NCI-H146 treated with DMSO at 0.1 percent for 48 hours (cell line): Measurements from ENCODE around the gene SYVN1.
"Not testable (repeated sequence)": the region's sequence is repeated elsewhere in the genome, so short reads cannot be mapped to it uniquely, and the experiment has no call there.

Source experiments
- DNase-seq: peaks from one replicate; lab custom pipeline; 2025; ENCODE audit not compliant: unreplicated experiment; lab: John Stamatoyannopoulos, UW

SYVN1 gene

DNA sequence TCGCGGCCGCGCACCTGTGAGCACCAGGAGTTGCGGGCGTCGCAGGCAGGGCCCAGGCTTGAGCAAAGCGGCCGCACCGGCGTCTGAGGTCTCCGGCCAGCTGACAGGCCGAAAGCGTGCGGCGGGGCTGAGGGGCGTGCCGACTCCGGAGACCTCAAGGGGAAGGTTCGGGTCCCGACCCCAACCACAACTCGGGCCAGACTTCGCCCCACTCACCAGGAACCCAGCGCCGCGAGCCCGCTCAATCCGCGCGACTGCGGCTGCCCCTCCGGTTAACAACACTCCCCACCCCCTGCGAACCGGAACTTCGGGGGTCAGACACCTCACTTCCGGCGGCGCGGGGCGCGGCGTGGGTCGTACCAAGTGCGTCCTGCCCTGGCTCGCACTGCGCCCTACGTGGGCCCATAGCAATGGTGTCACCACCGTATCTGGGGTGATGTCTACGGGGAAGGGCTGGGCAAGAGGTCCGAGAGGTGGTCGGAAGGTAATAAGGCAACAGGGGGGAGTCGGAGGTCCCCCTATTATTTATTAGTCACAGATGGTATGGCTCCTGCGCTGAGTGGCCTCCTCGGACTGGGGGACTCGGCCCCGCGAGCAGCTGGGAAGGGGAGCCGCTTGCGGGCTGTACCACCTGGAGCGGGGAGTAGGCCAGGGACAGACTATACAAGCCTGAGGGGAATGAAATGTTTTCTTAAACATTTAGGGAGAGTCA, at the start of gene SYVN1:
TSS of gene SYVN1 (minus strand) at position 280 of the 712 bp plus-strand sequence. CDS start 918 bp downstream, outside the sequence.
- DNase-seq: peak; percentile 91

DNA sequence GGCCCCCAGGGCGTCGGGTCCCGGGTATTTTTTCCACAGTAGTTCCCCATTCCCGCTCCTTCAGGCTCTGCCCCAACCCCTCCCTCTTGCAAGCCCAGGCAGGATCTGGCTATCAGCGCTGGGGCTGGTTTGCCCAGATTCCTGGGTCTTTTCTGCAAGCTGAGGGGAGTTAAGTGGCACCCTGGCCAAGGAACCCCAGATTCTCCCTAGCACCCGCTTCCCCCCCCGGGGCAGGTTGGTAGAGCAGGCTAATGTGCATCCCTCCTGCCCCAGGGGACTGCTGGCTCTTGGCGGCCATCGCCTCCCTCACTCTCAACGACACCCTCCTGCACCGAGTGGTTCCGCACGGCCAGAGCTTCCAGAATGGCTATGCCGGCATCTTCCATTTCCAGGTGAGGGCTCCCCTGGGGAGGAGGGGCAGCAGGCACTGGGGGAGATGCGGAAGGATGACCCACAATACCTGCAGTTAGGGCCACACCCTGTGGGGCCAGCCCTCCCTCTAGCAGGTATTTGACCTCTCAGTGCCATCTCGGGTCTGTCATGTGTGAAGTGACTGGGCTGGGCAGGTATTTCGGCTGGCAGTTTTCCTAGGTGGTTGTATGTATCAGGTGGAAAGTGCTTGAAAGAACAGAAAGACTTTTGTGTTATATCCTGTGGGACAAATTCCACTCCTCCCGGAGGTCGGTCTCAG, 49.0 kb upstream of the SYVN1 start:
- DNase-seq: no peak

DNA sequence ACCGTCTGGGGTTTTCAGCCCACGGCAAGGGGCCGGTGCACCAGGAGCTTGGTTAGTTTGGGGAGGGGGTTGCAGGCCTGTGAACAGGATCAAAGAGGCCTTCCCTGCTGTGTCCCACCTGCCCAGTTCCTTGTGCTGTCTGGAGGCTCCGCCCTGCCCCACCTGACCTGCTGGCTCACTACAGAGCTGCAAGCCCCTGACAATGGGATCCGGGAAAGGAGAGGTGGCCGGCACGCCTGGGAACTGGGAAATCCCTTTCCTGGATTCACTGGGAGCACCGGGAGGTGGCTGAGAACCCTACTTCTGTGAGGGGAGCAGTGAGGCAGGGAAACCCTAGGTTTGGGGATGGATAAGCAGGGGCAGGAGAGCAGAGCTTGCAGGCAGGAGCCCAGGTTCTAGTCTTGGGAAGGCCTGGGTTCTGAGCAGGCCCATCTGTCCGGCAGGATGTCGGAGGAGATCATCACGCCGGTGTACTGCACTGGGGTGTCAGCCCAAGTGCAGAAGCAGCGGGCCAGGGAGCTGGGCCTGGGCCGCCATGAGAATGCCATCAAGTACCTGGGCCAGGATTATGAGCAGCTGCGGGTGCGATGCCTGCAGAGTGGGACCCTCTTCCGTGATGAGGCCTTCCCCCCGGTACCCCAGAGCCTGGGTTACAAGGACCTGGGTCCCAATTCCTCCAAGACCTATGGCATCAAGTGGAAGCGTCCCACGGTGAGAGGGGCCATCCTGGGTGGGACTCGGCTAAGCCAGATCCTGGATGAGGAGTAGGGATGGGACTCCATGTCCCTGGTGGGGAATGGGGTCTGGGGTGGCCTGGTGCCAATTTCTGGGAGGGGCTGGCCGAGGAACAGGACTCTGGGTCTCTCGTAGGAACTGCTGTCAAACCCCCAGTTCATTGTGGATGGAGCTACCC, 48.2 kb upstream of the SYVN1 start:
- DNase-seq: peak; percentile 51

DNA sequence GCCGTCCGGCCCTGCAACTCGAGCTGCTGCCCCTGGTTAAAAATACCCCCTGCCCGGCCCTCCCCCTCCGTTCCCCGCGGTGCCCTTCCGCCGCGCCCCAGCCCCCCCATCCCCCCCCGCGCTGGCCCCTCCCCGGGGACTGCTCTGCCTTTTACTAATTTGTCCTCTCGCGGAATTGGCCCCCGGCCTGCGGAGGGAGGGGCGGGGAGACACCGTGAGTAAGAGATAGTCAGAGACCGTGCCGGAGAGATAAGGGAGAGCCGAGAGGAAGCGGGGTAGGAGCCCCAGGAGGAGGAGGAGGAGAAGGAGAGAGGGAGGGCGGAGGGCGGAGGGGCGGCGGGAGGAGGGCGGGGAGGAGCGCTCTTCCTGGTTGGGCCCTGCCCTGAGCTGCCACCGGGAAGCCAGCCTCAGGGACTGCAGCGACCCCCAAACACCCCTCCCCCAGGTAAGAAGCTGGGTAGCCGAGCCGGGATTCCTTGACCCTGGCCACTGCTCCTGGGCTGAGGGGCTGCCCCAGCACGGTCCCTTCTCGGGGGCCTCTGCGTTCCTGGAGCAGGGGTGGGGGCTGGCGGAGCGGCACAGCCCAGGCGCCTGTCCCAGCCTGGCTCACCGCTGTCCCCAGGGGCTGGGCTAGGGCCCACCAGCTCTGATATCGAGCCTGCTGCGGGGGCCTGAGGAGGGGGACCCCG, 47.4 kb upstream of the SYVN1 start, which contains the start of gene CAPN1:
TSS of gene CAPN1 (plus strand) at position 360 of the 689 bp plus-strand sequence. CDS start 774 bp downstream, outside the sequence.
- DNase-seq: peak; percentile 65

DNA sequence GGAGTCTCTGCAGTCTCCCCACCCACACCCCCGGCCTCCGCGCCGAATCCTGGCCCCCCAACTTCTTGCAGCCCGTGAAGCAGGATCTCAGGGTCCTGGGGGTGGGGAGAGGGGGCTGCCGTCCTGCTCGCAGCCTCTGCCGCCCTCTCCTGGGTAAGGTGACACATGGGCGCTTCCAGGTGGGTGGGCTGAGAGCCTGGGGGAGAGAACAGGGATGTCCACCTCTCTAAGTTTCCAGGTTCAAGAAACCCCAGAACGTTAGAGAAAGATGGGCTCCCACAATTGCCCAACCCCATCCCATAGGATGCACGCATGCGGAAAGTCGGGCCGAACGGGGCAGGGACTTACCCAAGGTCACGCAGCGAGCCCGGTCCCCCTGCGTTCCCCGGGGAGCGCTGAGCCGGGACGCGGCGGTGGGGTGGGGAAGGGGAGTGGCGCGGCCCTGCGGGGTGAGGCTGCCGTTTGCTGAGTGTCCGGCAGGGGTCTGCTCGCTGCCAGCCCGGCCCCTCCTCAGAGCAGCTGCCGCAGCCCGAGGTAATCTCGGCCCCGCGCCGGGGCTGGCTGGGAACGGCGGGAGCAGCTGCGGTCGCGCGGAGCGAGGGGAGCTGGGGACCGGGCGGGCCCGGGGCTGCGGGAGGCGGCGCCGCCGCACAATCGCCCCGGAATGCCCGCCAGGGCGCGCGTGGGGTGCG, 46.7 kb upstream of the SYVN1 start:
- peak; percentile 49 for DNase-seq

DNA sequence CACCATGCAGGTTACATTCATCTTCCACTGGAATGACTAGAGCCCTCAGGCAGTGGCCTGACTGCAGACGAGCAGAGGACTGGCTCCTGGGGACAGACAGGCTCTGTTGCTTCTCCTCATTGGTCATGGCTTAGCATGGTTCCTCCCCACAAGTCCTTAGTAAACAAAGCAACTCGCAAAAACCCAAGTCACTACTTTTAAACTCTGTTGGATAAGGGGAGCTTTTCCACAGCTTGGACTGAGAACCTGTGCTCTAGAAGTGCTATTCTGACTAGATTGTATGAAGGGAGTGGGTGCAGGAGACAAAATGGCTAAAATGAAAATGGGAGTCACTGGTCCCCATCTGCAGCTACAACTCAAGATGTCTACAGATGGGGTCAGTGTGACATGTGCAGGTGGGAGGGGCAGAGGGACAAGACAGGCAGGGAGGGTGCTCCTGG, 40.3 kb upstream of the SYVN1 start:
- not testable (repeated sequence) for DNase-seq

DNA sequence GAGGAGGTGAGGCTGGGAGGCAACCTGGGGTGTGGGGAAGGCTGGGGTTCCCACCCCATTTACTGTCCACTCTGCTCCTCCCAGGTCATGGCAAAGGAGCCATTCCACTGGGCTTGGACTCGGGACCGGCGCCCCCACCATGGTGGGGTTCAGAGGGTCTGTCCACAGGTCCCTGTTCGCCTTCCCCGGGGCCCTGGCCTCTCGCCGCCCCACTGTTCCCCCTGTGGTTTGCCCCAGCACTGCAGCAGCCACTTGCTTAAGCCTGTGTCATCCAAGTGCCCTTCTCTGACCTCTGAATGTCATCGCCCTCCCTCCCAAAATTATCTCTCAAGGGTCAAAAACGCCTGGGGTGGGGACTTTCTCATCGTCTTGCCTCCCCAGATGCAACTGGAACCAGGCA, 38.3 kb upstream of the SYVN1 start:
- no peak for DNase-seq

DNA sequence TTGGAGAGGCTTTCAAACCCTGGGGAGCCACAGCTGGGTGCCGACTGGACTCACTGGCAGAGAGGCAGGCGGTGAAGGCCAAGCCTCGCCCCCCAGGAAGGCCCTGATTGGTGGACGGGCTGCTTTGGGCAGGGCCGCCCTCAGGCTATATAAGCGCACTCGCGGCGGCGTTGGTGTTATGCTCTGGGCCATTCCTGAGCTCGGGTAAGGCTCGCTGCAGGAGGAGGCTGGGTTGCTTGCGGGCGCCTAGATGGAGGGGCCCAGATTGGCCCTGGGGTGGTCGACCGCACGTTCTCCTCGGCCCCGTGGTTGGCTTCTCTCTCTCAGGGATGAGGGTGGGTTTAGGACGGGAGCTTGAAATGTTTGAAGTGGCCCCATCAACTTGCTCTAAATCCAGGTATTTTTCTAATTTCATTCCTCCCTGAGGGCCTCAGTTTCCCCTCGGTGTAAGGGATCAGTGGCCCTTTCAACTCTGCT, 35.8 kb upstream of the SYVN1 start, which contains the start of gene SPDYC:
TSS of gene SPDYC (plus strand) at position 176 of the 477 bp plus-strand sequence. CDS start 1,125 bp downstream, outside the sequence.
- no peak for DNase-seq

DNA sequence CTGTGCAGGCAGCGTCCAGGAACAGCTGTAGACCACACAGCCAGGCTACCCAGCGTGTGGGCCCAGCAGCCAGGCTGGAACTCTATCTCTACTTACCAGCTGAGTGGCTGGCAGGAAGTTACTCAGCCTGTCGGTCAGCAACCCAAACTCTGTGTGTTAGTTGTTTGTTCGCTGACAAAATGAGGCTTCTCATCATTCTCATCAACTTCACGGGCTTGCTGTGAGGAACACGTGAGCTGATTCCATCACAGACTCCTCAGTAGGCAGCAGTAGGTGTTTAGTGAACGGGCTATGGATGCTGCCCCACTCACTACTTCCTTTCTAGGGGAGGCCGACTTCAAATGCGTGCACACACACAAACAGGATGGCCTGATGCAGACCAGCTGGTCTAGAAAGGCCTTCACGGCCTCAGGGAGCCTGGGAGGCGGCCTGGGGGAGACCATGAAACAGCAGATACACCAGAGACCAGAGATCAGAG, 34.9 kb upstream of the SYVN1 start:
- no peak for DNase-seq

DNA sequence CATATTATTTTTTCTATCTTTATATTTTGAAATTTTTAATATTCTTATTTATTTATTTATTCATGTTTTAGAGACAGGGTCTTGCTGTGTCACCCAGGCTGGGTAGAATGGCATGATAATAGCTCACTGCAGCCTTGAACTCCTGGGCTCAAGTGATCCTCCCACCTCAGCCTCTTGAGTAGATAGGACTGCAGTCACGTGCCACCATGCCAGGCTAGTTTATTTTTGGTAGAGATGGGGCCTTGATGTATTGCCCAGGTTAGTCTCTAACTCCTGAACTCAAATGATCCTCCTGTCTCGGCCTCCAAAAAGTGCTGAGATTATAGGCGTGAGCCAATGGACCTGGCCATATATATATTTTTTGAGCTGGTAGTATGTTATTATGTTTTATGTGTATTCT, 33.3 kb upstream of the SYVN1 start:
- DNase-seq: no peak

DNA sequence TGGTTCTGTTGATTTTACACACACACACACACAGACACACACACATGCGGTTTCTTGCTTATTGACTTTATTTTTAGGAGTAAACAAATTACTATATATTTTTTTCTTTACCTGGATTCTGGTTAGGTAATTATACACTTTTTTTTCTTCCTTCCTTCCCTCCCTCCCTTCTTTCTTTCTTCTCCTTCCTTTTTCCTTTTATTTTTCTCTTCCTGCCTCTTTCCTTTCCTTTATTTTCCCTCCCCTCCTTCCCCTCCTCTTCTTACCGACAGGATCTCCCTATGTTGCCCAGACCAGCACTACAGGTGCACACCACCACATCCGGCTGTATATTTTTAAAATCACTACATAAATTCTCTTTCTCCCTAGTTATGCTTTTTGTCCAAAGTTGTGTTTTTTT, 32.6 kb upstream of the SYVN1 start:
- DNase-seq: no peak

DNA sequence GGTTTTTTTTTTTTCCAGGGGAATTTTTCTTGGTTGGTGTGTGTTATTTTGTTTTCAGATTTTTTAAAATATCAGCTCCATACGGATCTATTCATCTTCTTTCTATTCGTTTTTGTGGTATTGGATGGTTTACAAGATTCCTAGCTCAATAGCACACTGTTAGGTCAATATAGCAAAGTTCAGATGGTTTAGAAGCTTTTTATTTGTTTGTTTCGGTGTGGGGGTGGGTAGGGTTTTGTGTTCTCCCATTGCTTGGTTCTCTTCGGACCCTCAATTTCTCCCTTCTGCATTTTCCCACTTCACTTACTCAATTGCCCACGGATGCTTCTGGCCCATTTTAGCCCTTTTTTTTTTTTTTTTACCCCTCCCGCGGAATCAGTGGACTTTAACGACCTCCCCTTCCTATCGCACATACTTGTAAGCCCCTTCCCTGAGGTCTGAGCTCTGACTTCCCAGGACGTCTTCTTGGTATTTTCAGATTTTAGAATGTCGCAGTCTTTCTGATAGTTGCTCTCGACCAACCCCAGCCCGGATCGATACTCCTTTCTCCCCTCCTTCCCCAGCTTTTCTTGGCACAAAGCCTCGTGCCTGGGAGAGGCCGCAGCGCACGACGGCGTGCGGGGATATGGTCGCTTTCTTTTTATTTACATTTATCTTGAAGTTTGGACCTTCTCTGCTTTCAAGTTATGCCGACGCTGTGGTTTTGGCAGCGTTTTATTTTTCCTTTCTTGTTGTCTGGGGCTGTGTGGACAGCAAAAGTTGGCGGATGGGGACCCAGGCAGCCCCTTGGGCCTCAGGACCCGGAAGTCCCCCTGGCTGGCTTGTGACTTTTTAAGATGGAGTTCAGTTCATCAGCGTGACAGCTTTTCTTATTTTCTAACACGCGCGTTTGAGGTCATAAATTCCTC, 31.3 kb upstream of the SYVN1 start:
- no peak for DNase-seq

DNA sequence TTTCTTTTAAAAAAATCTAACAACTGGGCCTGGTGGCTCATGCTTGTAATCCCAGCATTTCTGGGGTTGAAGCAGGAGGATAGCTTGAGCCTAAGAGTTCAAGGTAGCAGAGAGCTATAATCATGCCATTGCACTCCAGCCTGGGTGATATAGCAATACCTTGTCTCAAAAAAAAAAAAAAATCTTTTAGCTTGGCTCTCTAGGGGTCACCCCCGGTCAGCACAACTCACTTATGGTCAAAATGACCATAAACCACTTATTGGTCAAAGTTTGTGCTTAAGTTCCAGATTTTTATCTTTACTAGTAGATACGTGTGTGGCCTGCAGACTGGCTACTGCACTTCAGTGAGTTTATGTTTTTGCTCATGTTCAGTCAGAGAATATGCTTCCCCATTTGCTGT, 29.4 kb upstream of the SYVN1 start:
- no peak for DNase-seq

DNA sequence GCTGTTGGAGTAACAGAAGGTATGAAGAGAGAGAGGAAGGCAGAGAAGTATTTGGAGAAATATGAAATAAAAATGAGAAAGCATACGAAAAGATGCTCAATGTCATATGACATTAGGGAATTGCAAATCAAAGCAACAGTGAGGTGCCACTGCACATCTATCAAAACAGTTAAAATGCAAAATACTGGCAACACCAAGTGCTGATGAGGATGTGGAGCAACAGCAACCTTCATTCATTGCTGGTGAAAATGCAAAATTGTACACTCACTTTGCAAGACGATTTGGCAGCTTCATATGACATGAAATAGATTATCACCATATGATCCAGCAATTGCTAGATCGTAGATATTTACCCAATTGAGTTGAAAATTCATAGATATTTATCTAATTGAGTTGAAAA, 26.3 kb upstream of the SYVN1 start:
- DNase-seq: no peak

DNA sequence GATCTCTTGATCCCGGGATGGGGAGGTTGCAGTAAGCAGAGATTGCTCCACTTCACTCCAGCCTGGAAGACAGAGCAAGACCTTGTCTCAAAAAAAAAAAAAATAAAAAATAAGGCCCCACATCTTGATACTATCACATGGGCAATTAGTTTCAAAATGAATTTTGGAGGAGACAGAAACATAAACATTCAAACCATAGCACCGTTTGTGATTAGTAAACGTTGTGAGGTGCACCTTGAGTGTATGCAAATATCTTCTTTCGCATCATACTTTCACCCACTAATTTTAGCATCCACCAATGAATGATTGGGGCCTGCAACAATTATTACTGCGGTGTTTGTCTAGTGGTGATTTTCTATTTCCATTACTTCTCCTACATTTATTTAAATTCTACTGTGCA, 24.7 kb upstream of the SYVN1 start:
- DNase-seq: no peak

DNA sequence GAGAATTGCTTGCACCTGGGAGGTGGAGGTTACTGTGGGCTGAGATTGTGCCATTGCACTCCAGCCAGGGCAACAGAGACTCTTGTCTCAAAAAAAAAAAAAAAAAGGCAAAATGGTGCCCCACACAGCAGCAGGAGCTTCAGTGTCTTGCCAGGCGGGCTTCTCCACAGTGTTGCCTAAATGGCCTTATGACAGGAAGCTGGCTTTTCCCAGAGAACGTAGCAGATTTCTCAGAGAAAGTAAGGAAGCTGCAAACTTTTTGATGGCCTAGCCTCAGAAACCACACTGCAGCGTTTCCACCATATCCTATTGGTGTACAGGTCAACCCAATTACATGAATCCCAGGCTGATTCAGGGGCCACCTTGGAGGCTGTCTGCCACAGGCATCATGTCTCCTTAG, 23.0 kb upstream of the SYVN1 start:
- DNase-seq: no peak

DNA sequence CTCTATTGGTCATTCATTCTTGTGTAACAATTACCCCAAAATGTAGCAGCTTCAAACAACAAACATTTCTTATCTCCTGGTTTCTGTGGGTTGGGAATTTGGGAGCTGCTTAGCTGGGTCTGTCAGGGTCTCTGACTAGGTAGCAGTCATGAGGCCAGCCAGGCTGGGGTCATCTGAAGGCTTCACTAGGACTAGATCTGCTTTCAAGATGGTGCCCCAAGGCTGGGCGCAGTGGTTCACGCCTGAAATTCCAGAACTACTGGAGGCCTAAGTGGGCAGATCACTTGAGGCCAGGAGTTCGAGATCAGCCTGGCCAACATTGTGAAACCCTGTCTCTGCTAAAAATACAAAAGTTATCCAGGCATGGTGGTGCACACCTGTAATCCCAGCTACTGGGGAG, 22.6 kb upstream of the SYVN1 start:
- DNase-seq: no peak

DNA sequence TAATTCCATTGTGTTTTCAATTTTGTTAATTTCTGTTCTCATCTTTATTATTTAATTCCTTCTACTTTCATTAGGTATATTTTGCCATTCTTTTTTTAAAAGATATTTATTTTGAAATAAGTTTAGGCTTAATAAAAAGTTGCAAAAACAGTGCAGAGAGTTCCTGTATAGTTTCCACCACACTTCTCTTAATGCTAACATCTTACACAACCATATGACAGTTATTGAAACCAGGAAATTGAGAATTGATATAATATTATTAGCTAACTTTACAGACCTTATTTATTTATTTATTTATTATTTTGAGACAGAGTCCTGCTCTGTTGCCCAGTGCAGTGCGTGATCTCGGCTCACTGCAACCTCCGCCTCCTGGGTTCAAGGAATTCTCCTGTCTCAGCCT, 21.9 kb upstream of the SYVN1 start:
- DNase-seq: no peak

DNA sequence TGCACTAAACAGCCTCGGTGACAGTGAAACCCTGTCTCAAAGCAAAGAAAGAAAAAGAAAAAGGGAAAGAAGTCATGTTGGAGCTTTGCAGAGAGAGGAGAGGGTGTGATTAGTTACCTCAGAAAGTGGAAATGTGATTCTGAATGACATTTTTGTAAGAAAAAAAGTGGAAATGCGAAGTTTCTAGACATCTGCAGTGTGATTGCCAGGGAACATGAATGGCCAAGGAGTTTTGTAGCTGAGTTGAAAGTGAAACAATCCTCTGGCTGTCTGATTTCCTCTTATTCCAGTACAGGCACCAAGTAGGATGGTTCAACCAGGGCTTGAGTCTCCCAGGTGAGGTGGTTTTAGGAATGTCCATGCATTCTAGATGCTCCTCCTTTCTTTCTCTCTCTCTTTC, 17.8 kb upstream of the SYVN1 start:
- no peak for DNase-seq
